DND-41 (cell line): ENCODE measurements around the gene SMTNL2.

ENCODE experiments used
- ATAC-seq: fragments of 200-7000 bp; cut with Tn5 transposase; 3 replicates; pipeline ENCODE4 v1.9.1; 2021; ENCODE audit warnings: low read depth; ENCODE audit not compliant: insufficient read depth
- DNase-seq: peaks from one replicate; pipeline ENCODE4 v3.0.0-alpha.2; 2020
- H2AFZ ChIP-seq: 2 replicates; pipeline ENCODE4 v1.6.0; 2012; ENCODE audit warnings: low read depth, low read length
- H3K27ac ChIP-seq: 2 replicates; pipeline ENCODE4 v1.5.1; 2012; ENCODE audit warnings: low read length, inconsistent platforms
- H3K27me3 ChIP-seq: fragments of 200-600 bp; sonication (generic); 2 replicates; pipeline ENCODE4 v1.6.0; 2012; ENCODE audit warnings: low read length, mild to moderate bottlenecking, inconsistent platforms; ENCODE audit not compliant: insufficient read depth, poor library complexity
- H3K36me3 ChIP-seq: 2 replicates; pipeline ENCODE4 v1.5.1; 2012; ENCODE audit warnings: low read length, inconsistent platforms; ENCODE audit not compliant: insufficient read depth
- H3K4me1 ChIP-seq: 2 replicates; pipeline ENCODE4 v1.5.1; 2012; ENCODE audit warnings: mild to moderate bottlenecking, low read length; ENCODE audit not compliant: insufficient read depth
- H3K4me2 ChIP-seq: 2 replicates; pipeline ENCODE4 v1.6.0; 2012; ENCODE audit warnings: mild to moderate bottlenecking, moderate library complexity, low read length, inconsistent platforms; ENCODE audit not compliant: insufficient read depth
- H3K4me3 ChIP-seq, 2 experiments: fragments of 200-600 bp in 1 of 2; shearing (Covaris generic) in 1 of 2; 2 replicates each; pipeline ENCODE4 v1.5.1; 2012 to 2016; ENCODE audit warnings: inconsistent platforms in 2 of 2, low read length in 2 of 2, mild to moderate bottlenecking in 2 of 2, low read depth in 1 of 2, moderate library complexity in 1 of 2
- H3K79me2 ChIP-seq: 2 replicates; pipeline ENCODE4 v1.6.0; 2012; ENCODE audit warnings: low read length, inconsistent platforms; ENCODE audit not compliant: insufficient read depth
- H3K9ac ChIP-seq: 2 replicates; pipeline ENCODE4 v1.6.0; 2012; ENCODE audit warnings: low read depth, mild to moderate bottlenecking, inconsistent platforms, low read length, moderate library complexity
- H3K9me3 ChIP-seq: 2 replicates; pipeline ENCODE4 v1.5.1; 2012; ENCODE audit warnings: low read length, moderate library complexity, mild to moderate bottlenecking, inconsistent platforms; ENCODE audit not compliant: insufficient read depth, severe bottlenecking
- H4K20me1 ChIP-seq: 2 replicates; pipeline ENCODE4 v1.6.0; 2012; ENCODE audit warnings: low read length; ENCODE audit not compliant: insufficient read depth
- CTCF ChIP-seq: IDR thresholded peaks from 2 replicates; pipeline ENCODE4 v1.5.1; 2012; ENCODE audit warnings: borderline replicate concordance, low read length, moderate library complexity, mild to moderate bottlenecking; ENCODE audit not compliant: poor library complexity, severe bottlenecking; ENCODE audit errors: extremely low read depth
- EZH2 ChIP-seq: IDR thresholded peaks from 3 replicates; pipeline ENCODE4 v1.6.1; 2012; ENCODE audit warnings: borderline replicate concordance, low read depth, mild to moderate bottlenecking, moderate library complexity, low read length, inconsistent platforms; ENCODE audit not compliant: severe bottlenecking

SMTNL2 gene

GRCh38 chr17:4565209-4566141, 18.9 kb upstream of the SMTNL2 start:
- peak; percentile 75 for DNase-seq
- Histone ChIP-seq H3K36me3 (no peaks in the 10 kb centered on the region), H3K79me2 (no peaks in the 10 kb centered on the region), H3K4me2 (peak overlapping the region; percentile 57), H3K4me3 (peak overlapping the region in 1 of 2 experiments; percentile 29; a peak in 2 of 4 replicates), H3K9me3 (no peaks in the 10 kb centered on the region), H3K4me1 (peaks cover 9% of the 10 kb centered on the region), H4K20me1 (no peaks in the 10 kb centered on the region), H2AFZ (peak overlapping the region; percentile 84), H3K9ac (peak overlapping the region; percentile 35), H3K27me3 (no peaks in the 10 kb centered on the region), H3K27ac (peak overlapping the region; percentile 30)
- TF ChIP-seq CTCF (peak; percentile 92), EZH2 (no peak)
- ATAC-seq: peak; percentile 91

GRCh38 chr17:4566785-4567184, 17.5 kb upstream of the SMTNL2 start:
- peak; percentile 72 for ATAC-seq
- TF ChIP-seq EZH2 (no peak), CTCF (peak; percentile 77)

GRCh38 chr17:4569591-4569990, 14.7 kb upstream of the SMTNL2 start:
- Histone ChIP-seq H3K4me3 (no peak overlapping the region), H3K27ac (no peak overlapping the region), H3K27me3 (no peaks in the 10 kb centered on the region), H3K4me1 (peaks cover 9% of the 10 kb centered on the region), H3K9ac (no peak overlapping the region), H3K79me2 (no peaks in the 10 kb centered on the region), H3K36me3 (no peaks in the 10 kb centered on the region), H2AFZ (no peak overlapping the region), H4K20me1 (no peaks in the 10 kb centered on the region), H3K9me3 (no peaks in the 10 kb centered on the region), H3K4me2 (no peak overlapping the region)
- TF ChIP-seq CTCF: no peak
- no peak for TF ChIP-seq EZH2
- DNase-seq (no peak), ATAC-seq (no peak)

More at GRCh38 chr17:4566785-4567184, 17.5 kb upstream of the SMTNL2 start:
- H4K20me1 ChIP-seq: no peaks in the 10 kb centered on the region
- H3K9me3 ChIP-seq: no peaks in the 10 kb centered on the region
- no peaks in the 10 kb centered on the region for H3K36me3 ChIP-seq
- H3K27ac ChIP-seq: no peak overlapping the region
- peaks cover 9% of the 10 kb centered on the region for H3K4me1 ChIP-seq
- H2AFZ ChIP-seq: no peak overlapping the region
- H3K4me2 ChIP-seq: no peak overlapping the region
- no peaks in the 10 kb centered on the region for H3K79me2 ChIP-seq
- H3K4me3 ChIP-seq: no peak overlapping the region
- H3K27me3 ChIP-seq: no peaks in the 10 kb centered on the region
- H3K9ac ChIP-seq: no peak overlapping the region
- peak; percentile 63 for DNase-seq
